ENCODE results near the gene PTPDC1.

The PTPDC1 gene

GRCh38 chr9:94140791-94141790 lies 56.8 kb downstream of the PTPDC1 start:
- no peak for DNase-seq (ENCODE audit: low read depth in 2 of 2)

- DNase-seq (ENCODE audit: low read depth in 2 of 2) = no peak
Observed at GRCh38 chr9:94142353-94142752, 58.1 kb downstream of the PTPDC1 start.

GRCh38 chr9:94144394-94144793 lies 60.1 kb downstream of the PTPDC1 start:
- DNase-seq (ENCODE audit: low read depth in 2 of 2) = no peak

- no peak for DNase-seq (ENCODE audit: low read depth in 2 of 2)
Observed at GRCh38 chr9:94145640-94146039, 61.4 kb downstream of the PTPDC1 start.

DNA sequence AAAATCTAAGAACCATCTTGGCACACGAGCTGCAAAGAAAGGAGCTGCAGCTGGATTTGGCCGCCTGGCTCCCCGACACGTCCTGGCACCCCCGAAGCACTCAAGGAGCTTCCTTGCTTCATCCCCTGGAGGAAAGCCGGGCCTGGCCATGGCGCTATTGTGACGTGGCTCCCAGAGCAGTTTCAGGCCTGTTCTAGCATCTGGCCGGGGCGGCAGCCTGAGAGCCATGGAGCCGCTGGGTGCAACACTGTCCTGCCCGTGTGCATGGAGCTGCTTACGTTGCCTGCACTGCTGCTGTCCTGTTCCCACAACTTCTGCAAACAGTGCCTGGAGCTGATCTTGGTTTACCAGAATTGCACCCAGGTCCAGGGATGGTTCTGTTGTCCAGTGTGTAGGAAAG lies 63.5 kb downstream of the PTPDC1 start:
- DNase-seq (ENCODE audit: low read depth in 2 of 2) = no peak

DNA sequence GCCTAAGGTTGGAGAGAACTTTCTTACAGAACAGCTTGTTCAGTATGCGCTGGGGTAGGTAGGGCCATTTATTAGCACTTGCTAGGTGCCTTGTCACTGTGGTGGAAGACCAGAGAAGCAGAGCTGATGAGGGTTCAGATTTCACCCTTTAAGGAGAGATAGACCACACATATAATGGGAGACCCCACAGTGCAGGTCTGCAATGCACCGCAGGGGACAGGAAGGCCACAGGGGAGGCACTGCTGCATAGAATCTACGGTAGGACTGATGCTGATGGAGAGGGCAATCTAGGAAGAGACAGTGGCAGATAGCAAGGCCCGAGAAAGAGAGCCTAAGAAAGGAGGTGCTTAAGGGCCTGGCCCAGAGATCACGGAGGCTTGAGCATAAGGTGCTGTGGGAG lies 64.2 kb downstream of the PTPDC1 start:
- DNase-seq (ENCODE audit: low read depth in 2 of 2) = no peak

DNA sequence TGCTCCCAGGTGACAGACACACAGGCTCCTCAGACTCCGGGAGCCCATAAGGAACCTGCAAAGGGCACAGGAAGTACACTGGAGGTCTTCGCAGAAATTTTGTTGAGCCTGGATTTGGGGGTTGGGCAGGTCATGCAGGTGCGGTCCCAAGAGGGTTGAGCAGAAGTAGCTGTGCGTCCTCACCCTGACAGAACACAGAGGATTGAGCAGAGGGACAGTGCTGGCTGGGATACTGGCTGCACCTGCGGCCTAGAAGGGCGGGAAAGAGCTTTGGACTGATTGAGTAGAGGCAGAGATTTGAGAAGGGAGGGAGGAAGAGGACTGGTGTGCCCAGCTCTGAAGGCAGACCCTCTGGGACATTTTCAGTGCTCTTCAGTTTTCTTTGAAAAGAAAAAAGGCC lies 65.4 kb downstream of the PTPDC1 start:
- DNase-seq (ENCODE audit: low read depth in 2 of 2) = no peak

- DNase-seq (ENCODE audit: low read depth in 2 of 2) = no peak
Observed at GRCh38 chr9:94150279-94150828, 66.1 kb downstream of the PTPDC1 start.

DNA sequence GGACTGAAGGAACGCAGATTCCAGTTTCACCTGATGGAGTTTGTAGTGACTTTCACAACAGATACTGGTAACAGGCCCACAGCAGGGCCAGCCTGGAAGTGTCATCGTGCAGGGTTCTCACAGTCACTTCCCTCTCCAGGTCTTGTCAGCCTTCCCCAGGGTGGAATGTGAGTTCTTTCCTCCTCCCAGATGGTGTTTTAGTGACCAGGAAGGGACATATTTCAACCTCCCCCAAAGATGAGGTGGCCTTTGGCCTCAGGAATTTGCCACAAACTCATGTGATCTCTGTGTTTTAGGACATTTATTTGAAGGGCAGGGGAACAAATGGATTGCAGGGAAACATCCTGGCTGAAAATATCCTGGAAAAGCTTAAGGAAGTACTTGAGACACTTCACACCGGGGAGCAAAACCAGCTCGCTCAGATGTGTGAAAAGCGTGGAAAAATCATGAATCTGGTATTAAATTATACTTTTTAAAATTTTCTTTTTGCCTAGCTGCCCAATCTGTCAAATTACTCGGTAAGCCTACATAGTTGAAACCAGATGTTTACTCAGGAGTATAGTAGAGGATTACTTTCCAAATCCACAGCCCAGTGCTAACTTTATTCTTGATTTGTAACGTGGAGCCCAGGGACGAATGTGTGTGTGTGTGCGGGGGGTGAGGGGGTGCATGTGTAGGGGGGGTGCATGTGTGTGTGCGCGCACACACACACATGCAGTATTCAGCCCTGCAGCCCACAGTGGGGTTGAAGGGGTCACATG lies 66.8 kb downstream of the PTPDC1 start:
- no peak for DNase-seq (ENCODE audit: low read depth in 2 of 2)

DNA sequence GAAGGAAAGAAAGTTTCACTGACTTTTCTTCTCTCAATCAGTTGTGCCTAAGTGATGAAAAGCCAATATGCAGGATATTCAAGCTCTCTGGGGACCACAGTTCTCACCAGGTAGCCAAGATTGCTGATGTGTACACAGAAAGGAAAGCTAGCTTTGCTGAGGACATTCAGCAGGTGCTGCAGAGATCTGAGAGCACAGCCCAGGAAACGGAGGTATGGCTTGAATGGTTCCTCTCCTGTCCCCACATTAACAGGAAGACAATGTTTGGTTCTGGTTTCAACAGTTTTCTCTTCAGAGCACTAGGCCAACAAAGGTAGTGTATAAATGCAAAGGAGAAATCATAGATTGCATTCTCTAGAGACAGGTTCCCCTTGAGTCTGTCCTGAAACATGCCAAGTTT lies 69.6 kb downstream of the PTPDC1 start:
- no peak for DNase-seq (ENCODE audit: low read depth in 2 of 2)

- DNase-seq (ENCODE audit: low read depth in 2 of 2) = no peak
Observed at GRCh38 chr9:94156348-94157049, 72.2 kb downstream of the PTPDC1 start.

GRCh38 chr9:94157050-94157801 lies 73.0 kb downstream of the PTPDC1 start:
- no peak for DNase-seq (ENCODE audit: low read depth in 2 of 2)
